Ovary (tissue), 9 donors: ENCODE measurements around the gene FLCN. TPM values are rescaled to one million over a fixed set of nuclear protein-coding genes. Genes with fewer than 3 reads are reported as not detected.

Experiments used
- DNase-seq, 5 donors: peaks; one replicate each; pipeline ENCODE4 v3.0.0-alpha.2; 2019 to 2020
- H3K27ac ChIP-seq, 2 donors: fragments of 200-600 bp; one replicate each; pipeline versions ENCODE4 v1.5.1 to v1.8.0; 2019 to 2022
- H3K27me3 ChIP-seq: fragments of 200-600 bp; one replicate; pipeline ENCODE4 v1.8.0; 2022
- H3K36me3 ChIP-seq: fragments of 200-600 bp; sonication (generic); one replicate; pipeline ENCODE4 v1.5.1; 2019
- H3K4me1 ChIP-seq: one replicate; pipeline ENCODE4 v1.8.1; 2013; ENCODE audit warnings: mild to moderate bottlenecking, moderate library complexity; ENCODE audit not compliant: insufficient read depth
- H3K4me3 ChIP-seq: fragments of 200-600 bp; sonication (generic); one replicate; pipeline ENCODE4 v1.5.1; 2017
- H3K9me3 ChIP-seq, 2 donors: fragments of 200-600 bp in 1 of 2; sonication (generic) in 1 of 2; one replicate each; pipeline versions ENCODE4 v1.5.1 to v1.8.1; 2013 to 2019; ENCODE audit warnings: mild to moderate bottlenecking in 1 of 2, moderate library complexity in 1 of 2
- CTCF ChIP-seq, 3 donors: fragments of 450-650 bp in 2 of 3; fragments of 200-600 bp in 1 of 3; IDR thresholded peaks; one replicate each; pipeline versions ENCODE4 v1.5.1 to v1.8.0; 2016 to 2022; ENCODE audit warnings: antibody characterized with exemption in 3 of 3, mild to moderate bottlenecking in 1 of 3
- EP300 ChIP-seq: sonication (generic); formaldehyde crosslinking; IDR thresholded peaks from one replicate; pipeline ENCODE4 v1.6.1; 2017; ENCODE audit warnings: antibody characterized with exemption
- POLR2A ChIP-seq: fragments of 450-650 bp; IDR thresholded peaks from one replicate; pipeline ENCODE4 v1.6.1; 2017; ENCODE audit warnings: antibody characterized with exemption, mild to moderate bottlenecking, moderate library complexity
- WGBS, 3 donors: extraction: QIAGEN DNeasy Blood & Tissue Kit in 1 of 3; methylation state at CpG; one replicate each; pipeline versions ENCODE4 v1.1.5 to v1.1.7; 2013 to 2017; 5-methylcytosine and 5-hydroxymethylcytosine counted together
- intact Hi-C, 4 donors: fragments of 100-400 bp; cut with DNase I; formaldehyde crosslinking; loops; one replicate each; pipeline versions ENCODE4 v1.11.0 to v1.15.1; 2022 to 2023
- polyA plus RNA-seq, 2 donors: library from polyadenylated mRNA; stranded (reverse); fragments of 200-250 nt in 1 of 2; fragments of 350-450 nt in 1 of 2; fragmentation: Illumina TruSeq in 1 of 2; extraction: RNeasy Lipid Tissue Mini Kit (QIAGEN cat#74804) in 1 of 2; gene quantifications; one replicate each; pipeline ENCODE4 v1.2.3, GENCODE V29; 2013 to 2014
- total RNA-seq, 7 donors: library from RNA; depleted of rRNA in 2 of 7; stranded (reverse); fragments of >200 nt in 2 of 7; fragmentation: NEBNext Ultra II Directional in 3 of 7; extraction: Animal tissue kit (Norgen Biotek cat#: 25700) in 3 of 7; gene quantifications; one replicate each; pipeline versions ENCODE4 v1.1.0 to v1.2.4, GENCODE V29; 2016 to 2023
- donor health status: DM: no; HTN: no; CAD: no; lungs with moderate emphysema.
- donor health status: DM: no; HTN: no; CAD: no.
- donor health status: Bipolar disorder and iron deficiency.
- donor health status: DM: yes; HTN: yes; CAD: no.
- donor health status: DM: no; HTN: no; CAD: no.
- donor health status: DM: yes; HTN: yes; CAD: no.

FLCN gene
- total and polyA plus RNA-seq, 9 donors: 16.4 to 55.7 (median 42.7) TPM

GRCh38 chr17:17227608-17228520, 9.1 kb downstream of the FLCN start:
- no peak for TF ChIP-seq POLR2A
- no peak for TF ChIP-seq CTCF (IDR thresholded peaks at IDR 0.05)
- TF ChIP-seq EP300: no peak
- H3K36me3 ChIP-seq: no peaks in the 10 kb centered on the region
- no peaks in the 10 kb centered on the region for H3K27me3 ChIP-seq
- 85 to 87% (median 86%) methylated on average over 25 of the region's 25 CpGs for whole genome bisulfite sequencing, 3 donors
- H3K9me3 ChIP-seq: no peaks in the 10 kb centered on the region
- H3K4me3 ChIP-seq: no peak overlapping the region
- no peaks in the 10 kb centered on the region for H3K4me1 ChIP-seq
- DNase-seq: no peak
- H3K27ac ChIP-seq: no peak overlapping the region
- intact Hi-C loops: no loop called here

- no peak for TF ChIP-seq POLR2A
- TF ChIP-seq EP300: no peak
- TF ChIP-seq CTCF (IDR thresholded peaks at IDR 0.05): no peak
- Histone ChIP-seq H3K27ac (no peak overlapping the region), H3K9me3 (no peaks in the 10 kb centered on the region), H3K27me3 (no peaks in the 10 kb centered on the region), H3K36me3 (no peaks in the 10 kb centered on the region), H3K4me3 (no peak overlapping the region), H3K4me1 (no peaks in the 10 kb centered on the region)
- 92 to 94% (median 93%) methylated on average over 16 of the region's 16 CpGs for WGBS, 3 donors
- peak in 1 of 5 donors; percentile 18 for DNase-seq
- intact Hi-C loops: no loop called here
These were observed 10.3 kb downstream of the FLCN start for GRCh38 chr17:17226451-17227265.

GRCh38 chr17:17225901-17226300, 11.1 kb downstream of the FLCN start:
- 88 to 93% (median 89%) methylated on average over 10 of the region's 10 CpGs for WGBS, 3 donors
- no peak for DNase-seq
- no peak overlapping the region for H3K27ac ChIP-seq
- H3K4me3 ChIP-seq: no peak overlapping the region
- no peaks in the 10 kb centered on the region for H3K36me3 ChIP-seq
- no peak for TF ChIP-seq EP300
- TF ChIP-seq POLR2A: no peak
- TF ChIP-seq CTCF (IDR thresholded peaks at IDR 0.05): no peak
- no peaks in the 10 kb centered on the region for H3K4me1 ChIP-seq
- no peaks in the 10 kb centered on the region for H3K27me3 ChIP-seq
- intact Hi-C loops: no loop called here
- no peaks in the 10 kb centered on the region for H3K9me3 ChIP-seq

DNA sequence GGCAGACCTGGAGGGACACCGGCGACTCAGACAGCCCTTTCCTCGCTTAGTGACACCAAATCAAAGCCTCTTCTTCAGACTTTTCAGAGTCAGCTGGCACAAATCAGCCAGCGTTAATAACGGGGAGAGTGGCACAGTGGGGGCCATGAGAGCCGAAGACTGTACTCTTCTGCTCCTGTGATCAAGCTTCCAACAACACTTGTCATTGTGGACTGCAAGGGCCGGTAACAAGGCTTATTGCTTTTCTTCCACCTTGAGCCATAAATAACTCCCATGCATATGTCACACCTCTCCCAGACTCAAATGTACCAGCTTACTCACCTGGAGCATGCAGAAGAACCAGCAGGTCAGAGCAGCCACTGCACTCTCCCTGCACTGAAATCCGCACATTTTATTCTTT, 12.8 kb downstream of the FLCN start:
- intact Hi-C loops: no loop called here
- no peaks in the 10 kb centered on the region for H3K36me3 ChIP-seq
- no peak overlapping the region for H3K4me3 ChIP-seq
- H3K27ac ChIP-seq: no peak overlapping the region
- H3K27me3 ChIP-seq: no peaks in the 10 kb centered on the region
- DNase-seq: peak in 1 of 5 donors; percentile 17
- TF ChIP-seq EP300 (no peak), CTCF (IDR thresholded peaks at IDR 0.05) (no peak), POLR2A (no peak)
- H3K9me3 ChIP-seq: no peaks in the 10 kb centered on the region
- WGBS, 3 donors: 77 to 90% (median 87%) methylated on average over 8 of the region's 8 CpGs
- H3K4me1 ChIP-seq: no peaks in the 10 kb centered on the region
